GM21825 (cell line): Measurements from ENCODE around the gene USP47.
A peak's percentile ranks its signal among the peaks of the same experiment; 100 is the strongest.

ENCODE experiments used
- ATAC-seq: cut with Tn5 transposase; IDR thresholded peaks from one replicate; pipeline ENCODE4 v1.9.1; 2021; ENCODE audit warnings: mild to moderate bottlenecking, moderate library complexity; ENCODE audit not compliant: unreplicated experiment

Gene USP47

GRCh38 chr11:11841723-11842420 is at the start of gene USP47:
Gene USP47, plus strand, starts transcription at chr11:11841972. Its CDS starts 214 bp downstream, at chr11:11842186.
- peak; percentile 69 for ATAC-seq

GRCh38 chr11:11793073-11793472 is 48.7 kb upstream of the USP47 start:
- ATAC-seq, result no peak

GRCh38 chr11:11798586-11799438 is 43.0 kb upstream of the USP47 start:
- ATAC-seq, result no peak

- no peak for ATAC-seq
Measured at GRCh38 chr11:11805228-11805627, 36.5 kb upstream of the USP47 start.

- no peak for ATAC-seq
Measured at GRCh38 chr11:11806074-11806473, 35.7 kb upstream of the USP47 start.

- ATAC-seq, result no peak
Measured at GRCh38 chr11:11806586-11806985, 35.2 kb upstream of the USP47 start.

GRCh38 chr11:11807811-11808782 is 33.7 kb upstream of the USP47 start:
- ATAC-seq, result no peak

- no peak for ATAC-seq
Measured at GRCh38 chr11:11808992-11809615, 32.7 kb upstream of the USP47 start.

- ATAC-seq, result no peak
Measured at GRCh38 chr11:11810764-11811726, 30.7 kb upstream of the USP47 start.

- no peak for ATAC-seq
Measured at GRCh38 chr11:11813288-11813962, 28.3 kb upstream of the USP47 start.

- ATAC-seq, result no peak
Measured at GRCh38 chr11:11814614-11815452, 26.9 kb upstream of the USP47 start.

- ATAC-seq, result no peak
Measured at GRCh38 chr11:11816511-11817314, 25.1 kb upstream of the USP47 start.

- no peak for ATAC-seq
Measured at GRCh38 chr11:11817957-11818356, 23.8 kb upstream of the USP47 start.

GRCh38 chr11:11818529-11819121 is 23.1 kb upstream of the USP47 start:
- ATAC-seq, result no peak

- no peak for ATAC-seq
Measured at GRCh38 chr11:11821899-11822298, 19.9 kb upstream of the USP47 start.

GRCh38 chr11:11822946-11823345 is 18.8 kb upstream of the USP47 start:
- ATAC-seq, result no peak

GRCh38 chr11:11826260-11826659 is 15.5 kb upstream of the USP47 start:
- ATAC-seq, result no peak
